Endothelial cell of umbilical vein (primary cell): ENCODE measurements around the gene BGN. TPM values are rescaled to one million over a fixed set of nuclear protein-coding genes. Genes with fewer than 3 reads are reported as not detected.

Experiments used
- BruUV-seq: library from RNA; stranded (reverse); fragments of 400-500 nt; replicated peaks from 2 replicates; lab custom pipeline; 2021; lab: Mats Ljungman, UMichigan
- CTCF ChIA-PET: fragments of 300-600, 350-600 bp; sonication (Branson Sonifier 250); formaldehyde crosslinking; loops from one replicate; lab custom pipeline; 2021; ENCODE audit warnings: antibody characterized with exemption, inconsistent platforms; lab: Charles Lee
- POLR2A ChIA-PET: fragments of 300-600, 350-600 bp; sonication (Branson Sonifier 250); formaldehyde crosslinking; loops from one replicate; lab custom pipeline; 2021; ENCODE audit warnings: antibody characterized with exemption, inconsistent platforms; lab: Charles Lee
- DNase-seq: peaks from one replicate; pipeline ENCODE4 v3.0.0-alpha.2; 2011; ENCODE audit warnings: low read depth, low spot score
- FAIRE-seq: peaks from 2 replicates; lab custom pipeline; 2011; peaks lifted over from hg19 to GRCh38; lab: Jason Lieb, UNC
- H2AFZ ChIP-seq: 2 replicates; pipeline ENCODE4 v1.6.0; 2012; ENCODE audit warnings: low read depth, low read length, control low read depth, inconsistent platforms
- H3K27ac ChIP-seq: 2 replicates; pipeline ENCODE4 v1.5.1; 2011; ENCODE audit warnings: low read depth, mild to moderate bottlenecking, control low read depth, low read length, moderate library complexity; ENCODE audit not compliant: insufficient read depth
- H3K27me3 ChIP-seq, 2 experiments: 2 replicates each; pipeline versions ENCODE4 v1.6.0 to v1.6.1; 2011; ENCODE audit warnings: low read length in 2 of 2, mixed read lengths in 1 of 2; ENCODE audit not compliant: control insufficient read depth in 2 of 2, insufficient read depth in 2 of 2
- H3K36me3 ChIP-seq, 2 experiments: 2 replicates in 1 of 2; 3 replicates in 1 of 2; pipeline ENCODE4 v1.5.1; 2011; ENCODE audit warnings: low read length in 2 of 2, mild to moderate bottlenecking in 1 of 2, moderate library complexity in 1 of 2; ENCODE audit not compliant: control insufficient read depth in 2 of 2, insufficient read depth in 2 of 2; ENCODE audit errors: extremely low read depth in 1 of 2
- H3K4me1 ChIP-seq: 3 replicates; pipeline ENCODE4 v1.5.1; 2011; ENCODE audit warnings: mild to moderate bottlenecking, low read length; ENCODE audit not compliant: control insufficient read depth, insufficient read depth; ENCODE audit errors: extremely low read depth
- H3K4me2 ChIP-seq: 2 replicates; pipeline ENCODE4 v1.6.1; 2011; ENCODE audit warnings: low read length, control low read depth, mixed read lengths; ENCODE audit not compliant: insufficient read depth
- H3K4me3 ChIP-seq, 3 experiments: fragments of 200-600 bp in 1 of 3; sonication (generic), shearing (Covaris generic) in 1 of 3; replicated peaks in 1 of 3; 2 replicates each; pipeline ENCODE4 v1.5.1; 2011 to 2016; ENCODE audit warnings: control low read depth in 3 of 3, low read length in 3 of 3, mild to moderate bottlenecking in 2 of 3, inconsistent platforms in 1 of 3, low read depth in 1 of 3, moderate library complexity in 1 of 3; ENCODE audit not compliant: insufficient read depth in 1 of 3
- H3K79me2 ChIP-seq: 2 replicates; pipeline ENCODE4 v1.6.0; 2012; ENCODE audit warnings: low read length, inconsistent platforms; ENCODE audit not compliant: control insufficient read depth, insufficient read depth
- H3K9ac ChIP-seq: replicated peaks from 2 replicates; pipeline ENCODE3; 2011; ENCODE audit warnings: low read length, control low read depth; ENCODE audit not compliant: insufficient read depth; ENCODE audit errors: extremely low read depth
- H3K9me1 ChIP-seq: replicated peaks from 3 replicates; pipeline ENCODE4 v1.6.0; 2011; ENCODE audit warnings: mild to moderate bottlenecking, low read length; ENCODE audit not compliant: control insufficient read depth, insufficient read depth; ENCODE audit errors: extremely low read depth
- H3K9me3 ChIP-seq: replicated peaks from 2 replicates; pipeline ENCODE4 v1.5.1; 2012; ENCODE audit warnings: low read length, inconsistent platforms; ENCODE audit not compliant: control insufficient read depth, insufficient read depth
- H4K20me1 ChIP-seq: replicated peaks from 2 replicates; pipeline ENCODE3; 2011; ENCODE audit warnings: mild to moderate bottlenecking, low read length; ENCODE audit not compliant: control insufficient read depth, insufficient read depth; ENCODE audit errors: extremely low read depth
- CTCF ChIP-seq, 2 donors: IDR thresholded peaks; 1 replicate in 1 of 2; 2 replicates in 1 of 2; pipeline ENCODE4 v1.5.1; 2011; ENCODE audit warnings: low read length in 2 of 2, mild to moderate bottlenecking in 2 of 2, moderate library complexity in 2 of 2, control low read depth in 1 of 2, inconsistent platforms in 1 of 2, low read depth in 1 of 2; ENCODE audit not compliant: insufficient read depth in 1 of 2; ENCODE audit errors: extremely low read depth in 1 of 2
- EZH2 ChIP-seq: IDR thresholded peaks from 2 replicates; pipeline ENCODE4 v1.6.1; 2012; ENCODE audit warnings: borderline replicate concordance, low read depth, mild to moderate bottlenecking, moderate library complexity, low read length, inconsistent platforms; ENCODE audit not compliant: severe bottlenecking
- FOS ChIP-seq: IDR thresholded peaks from 2 replicates; pipeline ENCODE4 v1.6.1; 2011; ENCODE audit warnings: mild to moderate bottlenecking, low read length, moderate library complexity, borderline replicate concordance; ENCODE audit not compliant: insufficient read depth
- GATA2 ChIP-seq: IDR thresholded peaks from 2 replicates; pipeline ENCODE4 v1.7.0; 2011; ENCODE audit warnings: low read depth, mild to moderate bottlenecking, moderate library complexity, mixed read lengths, low read length; ENCODE audit not compliant: insufficient read length, insufficient read depth
- JUN ChIP-seq: IDR thresholded peaks from 2 replicates; pipeline ENCODE4 v1.6.1; 2011; ENCODE audit warnings: borderline replicate concordance, low read depth; ENCODE audit not compliant: insufficient read length, insufficient read depth
- MYC ChIP-seq: IDR thresholded peaks from one replicate; pipeline ENCODE4 v1.6.1; 2011; ENCODE audit warnings: mild to moderate bottlenecking, low read depth, low read length
- POLR2A ChIP-seq: IDR thresholded peaks from 2 replicates; pipeline ENCODE4 v1.6.1; 2012; ENCODE audit warnings: low read depth, mild to moderate bottlenecking, control low read depth, low read length
- POLR2AphosphoS5 ChIP-seq: IDR thresholded peaks from 2 replicates; pipeline ENCODE4 v1.6.1; 2012; ENCODE audit warnings: low read depth, mild to moderate bottlenecking, control low read depth, low read length, moderate library complexity; ENCODE audit not compliant: insufficient read depth
- dilution Hi-C: fragments of 300-500 bp; cut with MboI; formaldehyde crosslinking; loops from one replicate; pipeline ENCODE4 v1.15.0; 2019; ENCODE audit warnings: low sequenced_read_pairs; ENCODE audit not compliant: extremely low pct_ligation_motif_present
- intact Hi-C: fragments of 100-400 bp; cut with micrococcal nuclease; formaldehyde crosslinking; loops from one replicate; pipeline ENCODE4 v1.10.0; 2022
- polyA plus RNA-seq, 4 experiments: library from polyadenylated mRNA; depleted of rRNA in 3 of 4; stranded (reverse) in 3 of 4; unstranded in 1 of 4; fragments of >200 nt; gene quantifications; 2 replicates each; pipeline versions ENCODE4 v1.2.1 to v1.2.3, GENCODE V29; 2011 to 2012; ENCODE audit warnings: missing spikeins in 1 of 4
- total RNA-seq: library from RNA; stranded (reverse); gene quantifications from 2 replicates; pipeline ENCODE4 v1.2.3, GENCODE V29; 2021
- TF ChIP-seq, protein P1 (sequence below): IDR thresholded peaks from 2 replicates; pipeline ENCODE4 v1.6.1; 2011; ENCODE audit not compliant: insufficient read depth, insufficient read length

The BGN gene
- total and polyA plus RNA-seq, 2 donors (not counting 3 experiments of a cell fraction or from before 2014, with no cell fraction given) = 479 to 879 TPM

DNA sequence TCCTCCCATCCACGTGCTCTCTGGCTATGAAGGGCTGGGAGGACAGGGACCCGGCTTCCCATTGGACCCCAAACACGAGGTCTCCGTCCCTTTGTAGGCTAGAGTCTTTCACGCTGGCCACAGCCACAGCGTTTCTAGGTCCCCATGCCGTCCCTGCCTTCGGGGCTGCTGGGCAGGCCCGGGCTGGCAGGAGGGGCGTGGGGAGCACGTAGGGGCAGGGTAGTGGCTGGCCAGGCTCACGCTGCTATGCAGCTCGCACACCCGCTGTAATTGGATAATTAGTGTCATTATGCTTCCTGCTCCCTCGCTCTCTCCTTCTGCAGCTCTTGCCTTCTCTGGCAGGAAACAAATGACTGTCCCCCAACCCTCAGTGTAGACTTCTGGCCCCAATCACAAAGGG is 32.4 kb downstream of the BGN start:
- H3K36me3 ChIP-seq = no peaks in the 10 kb centered on the region
- no peaks in the 10 kb centered on the region for H3K9me1 ChIP-seq
- no peak overlapping the region for H2AFZ ChIP-seq
- dilution Hi-C loops = no loop called here
- DNase-seq (no peak), FAIRE-seq (no peak)
- H3K9ac ChIP-seq = no peak overlapping the region
- BruUV-seq = no TSS peak
- no peak overlapping the region for H3K4me3 ChIP-seq
- POLR2A ChIA-PET = no interaction called here
- H3K9me3 ChIP-seq = no peaks in the 10 kb centered on the region
- H4K20me1 ChIP-seq = no peaks in the 10 kb centered on the region
- TF ChIP-seq CTCF (IDR thresholded peaks at IDR 0.05; ENCODE audit: extremely low read depth in 1 of 2, insufficient read depth in 1 of 2, low read depth in 1 of 2, low read length in 2 of 2) (no peak), JUN (no peak), GATA2 (no peak), MYC (no peak), FOS (no peak), EZH2 (no peak), POLR2AphosphoS5 (no peak), POLR2A (no peak)
- TF ChIP-seq, protein P1, sequence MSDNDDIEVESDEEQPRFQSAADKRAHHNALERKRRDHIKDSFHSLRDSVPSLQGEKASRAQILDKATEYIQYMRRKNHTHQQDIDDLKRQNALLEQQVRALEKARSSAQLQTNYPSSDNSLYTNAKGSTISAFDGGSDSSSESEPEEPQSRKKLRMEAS = no peak
- intact Hi-C loops = no loop called here
- peaks cover 0 to 12% of the 10 kb centered on the region in 2 experiments for H3K27me3 ChIP-seq
- CTCF ChIA-PET = interaction anchor here (1.3 to 1.8 kb wide), 2 partner anchors 12 to 141 kb away, joined by 5 read pairs; no protein-coding TSS in a partner anchor
- no peak overlapping the region for H3K4me2 ChIP-seq
- H3K79me2 ChIP-seq = no peaks in the 10 kb centered on the region
- no peak overlapping the region for H3K27ac ChIP-seq
- no peaks in the 10 kb centered on the region for H3K4me1 ChIP-seq
